ENCODE measurements around the gene KLHL15. TPM values are rescaled to one million over a fixed set of nuclear protein-coding genes. Genes with fewer than 3 reads are reported as not detected.
A peak's percentile ranks its signal among the peaks of the same experiment; 100 is the strongest.

The KLHL15 gene
- total and polyA plus RNA-seq, 2 donors (not counting 3 experiments of a cell fraction or from before 2014, with no cell fraction given), result 1.4 to 3.6 TPM

DNA sequence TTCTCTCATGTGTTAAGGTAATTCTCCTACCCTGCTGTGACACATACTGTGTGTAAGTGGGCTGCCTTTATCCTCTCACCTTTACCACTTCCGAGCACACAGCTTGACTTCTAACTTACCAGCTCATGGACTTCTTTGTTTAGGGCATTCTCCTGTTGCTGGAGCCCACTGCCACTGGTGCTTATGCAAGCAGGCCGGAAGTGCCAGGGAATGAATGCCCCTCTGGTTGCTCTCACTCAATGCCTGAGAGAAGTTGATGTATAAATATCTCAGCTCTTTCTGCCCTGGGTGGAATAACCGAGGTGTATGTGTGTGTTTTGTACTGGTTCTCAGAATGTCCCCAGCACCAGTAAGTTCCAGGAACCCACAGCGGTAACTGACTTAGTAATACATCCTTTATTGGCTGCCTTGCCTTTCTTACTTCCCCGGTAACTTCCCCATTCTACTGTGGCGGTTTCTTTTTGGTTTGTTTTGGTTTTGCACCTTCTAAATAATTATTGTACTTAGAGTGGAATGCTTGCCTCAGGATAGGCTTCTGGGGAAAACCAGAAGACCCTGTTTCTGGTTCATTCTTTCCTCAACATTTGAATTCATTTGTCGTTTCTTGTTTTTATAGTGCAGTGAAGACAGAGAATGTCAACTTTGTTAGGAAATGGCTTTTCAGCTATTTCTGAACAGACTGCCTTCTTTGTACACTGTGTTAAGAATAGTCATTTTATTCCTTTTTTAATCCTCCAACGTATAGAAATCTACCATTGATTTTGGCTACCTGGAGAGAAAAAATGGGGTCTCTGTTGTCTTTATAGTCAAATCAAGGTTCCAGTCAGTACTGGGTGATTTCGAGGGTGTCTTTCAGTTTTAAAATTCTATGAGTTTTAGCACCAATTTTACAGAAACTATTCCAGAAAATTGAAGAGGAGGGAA lies 73.7 kb downstream of the KLHL15 start:
- FAIRE-seq, result no peak
- peak overlapping the region; percentile 55 for H3K4me2 ChIP-seq (ENCODE audit: insufficient read depth, low read length)
- TF ChIP-seq CTCF (IDR thresholded peaks at IDR 0.05; ENCODE audit: extremely low read depth in 1 of 2, insufficient read depth in 1 of 2, low read depth in 1 of 2, low read length in 2 of 2) (no peak), POLR2A (IDR thresholded peaks at IDR 0.05; ENCODE audit: low read depth, low read length) (no peak), POLR2AphosphoS5 (IDR thresholded peaks at IDR 0.05; ENCODE audit: insufficient read depth, low read depth, low read length) (no peak), FOS (IDR thresholded peaks at IDR 0.05; ENCODE audit: borderline replicate concordance, insufficient read depth, low read length) (no peak)

More for the DNA sequence above, 73.7 kb downstream of the KLHL15 start:
- no peak overlapping the region for H3K4me3 ChIP-seq (replicated peaks in 1 of 3; ENCODE audit: insufficient read depth in 1 of 3, low read depth in 1 of 3, low read length in 3 of 3)
- H2AFZ ChIP-seq (ENCODE audit: low read depth, low read length), result peak overlapping the region; percentile 82
- H4K20me1 ChIP-seq (replicated peaks; ENCODE audit: control insufficient read depth, extremely low read depth, insufficient read depth, low read length), result no peaks in the 10 kb centered on the region
- no TSS peak for BruUV-seq (replicated peaks)
- peak; percentile 4 for DNase-seq (ENCODE audit: low read depth, low spot score)
- CTCF ChIA-PET, result no interaction called here
- peaks cover 18% of the 10 kb centered on the region for H3K4me1 ChIP-seq (ENCODE audit: control insufficient read depth, extremely low read depth, insufficient read depth, low read length)
- intact Hi-C loops (cut with micrococcal nuclease) (loop anchor here (2.0 kb wide), 1 partner anchor 72 kb away; no protein-coding TSS in a partner anchor), dilution Hi-C loops (cut with MboI; ENCODE audit: extremely low pct_ligation_motif_present, low sequenced_read_pairs) (no loop called here)
- H3K27me3 ChIP-seq (ENCODE audit: control insufficient read depth in 2 of 2, insufficient read depth in 2 of 2, low read length in 2 of 2), result no peaks in the 10 kb centered on the region
- H3K27ac ChIP-seq (ENCODE audit: insufficient read depth, low read depth, low read length), result peak overlapping the region; percentile 7
- no peaks in the 10 kb centered on the region for H3K79me2 ChIP-seq (ENCODE audit: control insufficient read depth, insufficient read depth, low read length)
- no peaks in the 10 kb centered on the region for H3K9me3 ChIP-seq (replicated peaks; ENCODE audit: control insufficient read depth, insufficient read depth, low read length)
- H3K9me1 ChIP-seq (replicated peaks; ENCODE audit: control insufficient read depth, extremely low read depth, insufficient read depth, low read length), result no peaks in the 10 kb centered on the region
- no peaks in the 10 kb centered on the region for H3K36me3 ChIP-seq (ENCODE audit: control insufficient read depth in 2 of 2, extremely low read depth in 1 of 2, insufficient read depth in 2 of 2, low read length in 2 of 2)
- POLR2A ChIA-PET, result no interaction called here
- no peak overlapping the region for H3K9ac ChIP-seq (replicated peaks; ENCODE audit: extremely low read depth, insufficient read depth, low read length)
